ENCODE results near the gene ABCA7. TPM values are rescaled to one million over a fixed set of nuclear protein-coding genes. Genes with fewer than 3 reads are reported as not detected.

The ABCA7 gene
- polyA plus RNA-seq, 6 donors from 2014 or later, result 9.4 to 22.5 (median 11.1) TPM

GRCh38 chr19:998064-998463 lies 41.8 kb upstream of the ABCA7 start:
- Mint-ChIP-seq H3K36me3 (no peaks in the 10 kb centered on the region), H3K27ac (peak overlapping the region in 1 of 6 donors; percentile 37), H3K9me3 (no peaks in the 10 kb centered on the region), H3K27me3 (peaks cover 24 to 52% (median 44%) of the 10 kb centered on the region in 3 donors), H3K4me3 (peak overlapping the region in 4 of 8 donors; percentile 16 to 32 (median 24)), H3K4me1 (peaks cover 15 to 31% (median 16%) of the 10 kb centered on the region in 3 donors)
- ATAC-seq (ENCODE audit: low read depth in 2 of 2), result no peak
- no peak for DNase-seq

GRCh38 chr19:999379-999719 lies 40.6 kb upstream of the ABCA7 start:
- Mint-ChIP-seq H3K27ac (peak overlapping the region in 2 of 6 donors; percentile 47 to 75), H3K4me1 (peaks cover 15 to 27% (median 16%) of the 10 kb centered on the region in 3 donors), H3K4me3 (peak overlapping the region; percentile 42 to 80 (median 66)), H3K36me3 (no peaks in the 10 kb centered on the region), H3K27me3 (peaks cover 24 to 52% (median 45%) of the 10 kb centered on the region in 3 donors), H3K9me3 (no peaks in the 10 kb centered on the region)
- no peak for DNase-seq
- ATAC-seq (ENCODE audit: low read depth in 2 of 2), result no peak

GRCh38 chr19:1000095-1000494 lies 39.8 kb upstream of the ABCA7 start, which contains the start of gene GRIN3B:
Gene GRIN3B, plus strand, starts transcription at chr19:1000419. Its CDS starts 19 bp downstream, at chr19:1000438.
- peak within 1 kb of the TSS; percentile 43 to 80 (median 66) for H3K4me3 Mint-ChIP-seq
- H3K36me3 Mint-ChIP-seq, result no peaks in the 10 kb centered on the region
- H3K27ac Mint-ChIP-seq, result peak within 1 kb of the TSS in 4 of 6 donors; percentile 37 to 75 (median 52)
- peaks cover 24 to 52% (median 45%) of the 10 kb centered on the region in 3 donors for H3K27me3 Mint-ChIP-seq
- no peaks in the 10 kb centered on the region for H3K9me3 Mint-ChIP-seq
- DNase-seq (peak; percentile 57), ATAC-seq (ENCODE audit: low read depth in 2 of 2) (peak; percentile 42 to 70)
- peaks cover 15 to 27% (median 17%) of the 10 kb centered on the region in 3 donors for H3K4me1 Mint-ChIP-seq

GRCh38 chr19:1000591-1001537 lies 39.0 kb upstream of the ABCA7 start:
- Mint-ChIP-seq H3K36me3 (no peaks in the 10 kb centered on the region), H3K4me3 (peak overlapping the region in 6 of 8 donors; percentile 45 to 69 (median 62)), H3K4me1 (peaks cover 15 to 27% (median 19%) of the 10 kb centered on the region in 3 donors), H3K9me3 (peaks cover 0 to 1% (median 0%) of the 10 kb centered on the region in 7 donors), H3K27ac (peak overlapping the region in 1 of 6 donors; percentile 56), H3K27me3 (peaks cover 24 to 52% (median 45%) of the 10 kb centered on the region in 3 donors)
- ATAC-seq (ENCODE audit: low read depth in 2 of 2) (no peak), DNase-seq (no peak)

GRCh38 chr19:1001538-1002166 lies 38.3 kb upstream of the ABCA7 start:
- Mint-ChIP-seq H3K27ac (no peak overlapping the region), H3K27me3 (peaks cover 21 to 45% (median 37%) of the 10 kb centered on the region in 3 donors), H3K9me3 (peaks cover 0 to 1% (median 0%) of the 10 kb centered on the region in 7 donors), H3K4me3 (peak overlapping the region in 4 of 8 donors; percentile 19 to 69 (median 44)), H3K4me1 (peaks cover 10 to 22% (median 13%) of the 10 kb centered on the region in 3 donors), H3K36me3 (peaks cover 0 to under 1% of the 10 kb centered on the region in 2 donors)
- DNase-seq (peak; percentile 62), ATAC-seq (ENCODE audit: low read depth in 2 of 2) (peak; percentile 71 to 74)

- Mint-ChIP-seq H3K4me1 (peaks cover 9 to 28% (median 18%) of the 10 kb centered on the region in 3 donors), H3K9me3 (peaks cover 0 to 1% (median 0%) of the 10 kb centered on the region in 7 donors), H3K27ac (no peak overlapping the region), H3K27me3 (peaks cover 18 to 36% (median 35%) of the 10 kb centered on the region in 3 donors), H3K4me3 (no peak overlapping the region), H3K36me3 (peaks cover 0 to 5% of the 10 kb centered on the region in 2 donors)
- DNase-seq (no peak), ATAC-seq (ENCODE audit: low read depth in 2 of 2) (no peak)
These were observed 37.3 kb upstream of the ABCA7 start for GRCh38 chr19:1002600-1002999.

- ATAC-seq (ENCODE audit: low read depth in 2 of 2), result no peak
- peaks cover 12 to 29% (median 28%) of the 10 kb centered on the region in 3 donors for H3K27me3 Mint-ChIP-seq
- H3K4me1 Mint-ChIP-seq, result peaks cover 7 to 28% (median 18%) of the 10 kb centered on the region in 3 donors
- no peak overlapping the region for H3K4me3 Mint-ChIP-seq
- no peak overlapping the region for H3K27ac Mint-ChIP-seq
- H3K9me3 Mint-ChIP-seq, result peaks cover 0 to 1% (median 0%) of the 10 kb centered on the region in 7 donors
- no peak for DNase-seq
- peaks cover 0 to 5% of the 10 kb centered on the region in 2 donors for H3K36me3 Mint-ChIP-seq
These were observed 36.6 kb upstream of the ABCA7 start for GRCh38 chr19:1003283-1003682.

- no peak overlapping the region for H3K4me3 Mint-ChIP-seq
- peak overlapping the region in 1 of 6 donors; percentile 78 for H3K27ac Mint-ChIP-seq
- DNase-seq (no peak), ATAC-seq (ENCODE audit: low read depth in 2 of 2) (no peak)
- H3K36me3 Mint-ChIP-seq, result peaks cover 0 to 5% of the 10 kb centered on the region in 2 donors
- H3K9me3 Mint-ChIP-seq, result peaks cover 0 to 1% (median 0%) of the 10 kb centered on the region in 7 donors
- peaks cover 7 to 24% (median 13%) of the 10 kb centered on the region in 3 donors for H3K4me1 Mint-ChIP-seq
- peaks cover 6 to 19% (median 18%) of the 10 kb centered on the region in 3 donors for H3K27me3 Mint-ChIP-seq
These were observed 35.6 kb upstream of the ABCA7 start for GRCh38 chr19:1004204-1004802.

- Mint-ChIP-seq H3K36me3 (peaks cover 0 to 5% of the 10 kb centered on the region in 2 donors), H3K27ac (peak overlapping the region in 1 of 6 donors; percentile 48), H3K4me3 (no peak overlapping the region), H3K4me1 (peaks cover 7 to 22% (median 12%) of the 10 kb centered on the region in 3 donors), H3K27me3 (peaks cover 5 to 16% (median 12%) of the 10 kb centered on the region in 3 donors), H3K9me3 (peaks cover 0 to 1% (median 0%) of the 10 kb centered on the region in 7 donors)
- ATAC-seq (ENCODE audit: low read depth in 2 of 2) (no peak), DNase-seq (no peak)
These were observed 34.9 kb upstream of the ABCA7 start for GRCh38 chr19:1004803-1005664.

- H3K4me3 Mint-ChIP-seq, result no peak overlapping the region
These were observed 33.1 kb upstream of the ABCA7 start for GRCh38 chr19:1006711-1007398.

GRCh38 chr19:1007399-1008251 lies 32.3 kb upstream of the ABCA7 start:
- peaks cover 3 to 8% (median 7%) of the 10 kb centered on the region in 3 donors for H3K4me1 Mint-ChIP-seq
- ATAC-seq (ENCODE audit: low read depth in 2 of 2) (no peak), DNase-seq (no peak)
- H3K27me3 Mint-ChIP-seq, result peaks cover 2 to 5% (median 3%) of the 10 kb centered on the region in 3 donors
- no peak overlapping the region for H3K4me3 Mint-ChIP-seq
- H3K36me3 Mint-ChIP-seq, result peaks cover 0 to 5% of the 10 kb centered on the region in 2 donors
- H3K9me3 Mint-ChIP-seq, result peaks cover 0 to 1% (median 0%) of the 10 kb centered on the region in 7 donors
- H3K27ac Mint-ChIP-seq, result peak overlapping the region in 1 of 6 donors; percentile 57

More at GRCh38 chr19:1006711-1007398, 33.1 kb upstream of the ABCA7 start:
- H3K36me3 Mint-ChIP-seq, result peaks cover 0 to 5% of the 10 kb centered on the region in 2 donors
- peaks cover 5 to 9% (median 7%) of the 10 kb centered on the region in 3 donors for H3K27me3 Mint-ChIP-seq
- H3K9me3 Mint-ChIP-seq, result peaks cover 0 to 1% (median 0%) of the 10 kb centered on the region in 7 donors
- peaks cover 4 to 12% (median 7%) of the 10 kb centered on the region in 3 donors for H3K4me1 Mint-ChIP-seq
- H3K27ac Mint-ChIP-seq, result peak overlapping the region in 2 of 6 donors; percentile 57 to 82
- DNase-seq (no peak), ATAC-seq (ENCODE audit: low read depth in 2 of 2) (no peak)
